Muscle layer of duodenum (tissue), 2 donors: ENCODE results near the gene CADM2.
"Not testable (repeated sequence)": the region's sequence is repeated elsewhere in the genome, so short reads cannot be mapped to it uniquely, and the experiment has no call there.

Experiments used
- H3K27ac ChIP-seq: one replicate; pipeline ENCODE4 v1.7.0; 2013; ENCODE audit warnings: mild to moderate bottlenecking, low read length
- H3K27me3 ChIP-seq: one replicate; pipeline ENCODE4 v1.7.0; 2013; ENCODE audit warnings: low read depth, mild to moderate bottlenecking, control low read depth, low read length
- H3K36me3 ChIP-seq, 2 donors: one replicate each; pipeline ENCODE4 v1.7.0; 2013; ENCODE audit warnings: low read length in 2 of 2, control low read depth in 1 of 2, mild to moderate bottlenecking in 1 of 2; ENCODE audit not compliant: insufficient read depth in 2 of 2, control insufficient read depth in 1 of 2
- H3K4me1 ChIP-seq, 2 donors: one replicate each; pipeline ENCODE4 v1.7.0; 2013; ENCODE audit warnings: low read length in 2 of 2, mild to moderate bottlenecking in 2 of 2, control low read depth in 1 of 2, moderate library complexity in 1 of 2; ENCODE audit not compliant: insufficient read depth in 2 of 2, control insufficient read depth in 1 of 2
- H3K4me3 ChIP-seq, 2 donors: one replicate each; pipeline ENCODE4 v1.7.0; 2013; ENCODE audit warnings: low read length in 2 of 2, low read depth in 1 of 2, mild to moderate bottlenecking in 1 of 2
- H3K9me3 ChIP-seq, 2 donors: one replicate each; pipeline ENCODE4 v1.7.0; 2013; ENCODE audit warnings: low read length in 2 of 2, control low read depth in 1 of 2, mild to moderate bottlenecking in 1 of 2; ENCODE audit not compliant: control insufficient read depth in 1 of 2
- donor health status: healthy.

Gene CADM2

GRCh38 chr3:85697156-85697555 lies 738.4 kb downstream of the CADM2 start:
- H3K4me3 ChIP-seq: no peak overlapping the region
- no peaks in the 10 kb centered on the region for H3K36me3 ChIP-seq
- H3K4me1 ChIP-seq: no peaks in the 10 kb centered on the region
- H3K27me3 ChIP-seq: no peaks in the 10 kb centered on the region
- no peak overlapping the region for H3K27ac ChIP-seq
- peaks cover 0 to 3% of the 10 kb centered on the region in 2 donors for H3K9me3 ChIP-seq

- Histone ChIP-seq H3K27ac (no peak overlapping the region), H3K9me3 (peaks cover 0 to 2% of the 10 kb centered on the region in 2 donors), H3K4me1 (no peaks in the 10 kb centered on the region), H3K4me3 (no peak overlapping the region), H3K36me3 (no peaks in the 10 kb centered on the region), H3K27me3 (no peaks in the 10 kb centered on the region)
Observed at GRCh38 chr3:85706130-85706529, 747.3 kb downstream of the CADM2 start.

GRCh38 chr3:85708325-85708724 lies 749.5 kb downstream of the CADM2 start:
- H3K4me3 ChIP-seq, H3K27ac ChIP-seq, H3K9me3 ChIP-seq, H3K27me3 ChIP-seq, H3K4me1 ChIP-seq, H3K36me3 ChIP-seq: not testable (repeated sequence)

GRCh38 chr3:85709346-85709892 lies 750.6 kb downstream of the CADM2 start:
- Histone ChIP-seq H3K4me3 (no peak overlapping the region), H3K4me1 (no peaks in the 10 kb centered on the region), H3K36me3 (no peaks in the 10 kb centered on the region), H3K27ac (no peak overlapping the region), H3K9me3 (peaks cover 0 to under 1% of the 10 kb centered on the region in 2 donors), H3K27me3 (no peaks in the 10 kb centered on the region)

GRCh38 chr3:85710490-85710889 lies 751.7 kb downstream of the CADM2 start:
- H3K4me1 ChIP-seq: no peaks in the 10 kb centered on the region
- no peaks in the 10 kb centered on the region for H3K9me3 ChIP-seq
- H3K36me3 ChIP-seq: no peaks in the 10 kb centered on the region
- no peak overlapping the region for H3K27ac ChIP-seq
- H3K27me3 ChIP-seq: no peaks in the 10 kb centered on the region
- H3K4me3 ChIP-seq: no peak overlapping the region

- H3K4me1 ChIP-seq: no peaks in the 10 kb centered on the region
- H3K27ac ChIP-seq: no peak overlapping the region
- no peak overlapping the region for H3K4me3 ChIP-seq
- no peaks in the 10 kb centered on the region for H3K27me3 ChIP-seq
- no peaks in the 10 kb centered on the region for H3K9me3 ChIP-seq
- H3K36me3 ChIP-seq: no peaks in the 10 kb centered on the region
Observed at GRCh38 chr3:85721409-85722145, 762.8 kb downstream of the CADM2 start.

- Histone ChIP-seq H3K27ac (no peak overlapping the region), H3K36me3 (no peaks in the 10 kb centered on the region), H3K9me3 (no peaks in the 10 kb centered on the region), H3K4me3 (no peak overlapping the region), H3K27me3 (no peaks in the 10 kb centered on the region), H3K4me1 (no peaks in the 10 kb centered on the region)
Observed at GRCh38 chr3:85725809-85726208, 767.0 kb downstream of the CADM2 start.

GRCh38 chr3:85726241-85726640 lies 767.5 kb downstream of the CADM2 start:
- H3K9me3 ChIP-seq: no peaks in the 10 kb centered on the region
- no peak overlapping the region for H3K4me3 ChIP-seq
- H3K27me3 ChIP-seq: no peaks in the 10 kb centered on the region
- H3K4me1 ChIP-seq: no peaks in the 10 kb centered on the region
- no peaks in the 10 kb centered on the region for H3K36me3 ChIP-seq
- no peak overlapping the region for H3K27ac ChIP-seq

- Histone ChIP-seq H3K9me3 (no peaks in the 10 kb centered on the region), H3K27ac (no peak overlapping the region), H3K36me3 (no peaks in the 10 kb centered on the region), H3K4me3 (no peak overlapping the region), H3K27me3 (no peaks in the 10 kb centered on the region), H3K4me1 (no peaks in the 10 kb centered on the region)
Observed at GRCh38 chr3:85737846-85738245, 779.1 kb downstream of the CADM2 start.

GRCh38 chr3:85740561-85740960 lies 781.8 kb downstream of the CADM2 start:
- Histone ChIP-seq H3K36me3 (no peaks in the 10 kb centered on the region), H3K4me1 (no peaks in the 10 kb centered on the region), H3K4me3 (no peak overlapping the region), H3K9me3 (no peaks in the 10 kb centered on the region), H3K27ac (no peak overlapping the region), H3K27me3 (no peaks in the 10 kb centered on the region)

- Histone ChIP-seq H3K9me3 (peaks cover 0 to 3% of the 10 kb centered on the region in 2 donors), H3K4me3 (no peak overlapping the region), H3K4me1 (no peaks in the 10 kb centered on the region), H3K27me3 (no peaks in the 10 kb centered on the region), H3K36me3 (no peaks in the 10 kb centered on the region), H3K27ac (no peak overlapping the region)
Observed at GRCh38 chr3:85758442-85758841, 799.7 kb downstream of the CADM2 start.

- Histone ChIP-seq H3K4me1 (no peaks in the 10 kb centered on the region), H3K9me3 (peaks cover 0 to 3% of the 10 kb centered on the region in 2 donors)
Observed at GRCh38 chr3:85760342-85760741, 801.6 kb downstream of the CADM2 start.

More at GRCh38 chr3:85760342-85760741, 801.6 kb downstream of the CADM2 start:
- no peak overlapping the region for H3K4me3 ChIP-seq
- no peak overlapping the region for H3K27ac ChIP-seq
- no peaks in the 10 kb centered on the region for H3K27me3 ChIP-seq
- H3K36me3 ChIP-seq: no peaks in the 10 kb centered on the region
